Measurements from ENCODE around the gene PGLYRP4. TPM values are rescaled to one million over a fixed set of nuclear protein-coding genes. Genes with fewer than 3 reads are reported as not detected.

PGLYRP4 gene
- total and polyA plus RNA-seq, 2 donors, result 0.10 TPM; not detected in 1

DNA sequence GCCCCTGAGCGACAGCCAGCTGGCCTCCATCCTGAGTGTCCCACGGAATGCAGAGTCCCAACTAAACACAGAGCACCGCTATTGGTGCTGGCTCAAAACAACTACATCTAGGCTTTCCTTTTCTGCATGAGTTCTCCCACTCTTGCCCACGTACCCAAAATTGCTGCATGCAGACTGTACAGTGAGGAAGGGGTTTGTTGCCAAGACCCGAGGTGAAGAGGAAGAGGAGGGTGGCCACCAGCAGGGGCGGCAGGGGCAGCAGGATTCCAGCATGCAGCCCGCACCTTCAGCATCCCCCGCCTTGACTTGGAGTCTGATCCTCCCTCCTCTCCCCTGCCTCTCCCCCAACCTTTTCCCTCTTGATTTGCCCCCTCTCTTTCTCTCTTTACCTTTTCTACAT is 17.1 kb upstream of the PGLYRP4 start:
- Histone ChIP-seq H3K4me1 (ENCODE audit: insufficient read depth) (no peaks in the 10 kb centered on the region), H3K36me3 (ENCODE audit: insufficient read depth) (no peaks in the 10 kb centered on the region), H3K27ac (ENCODE audit: low read depth) (no peak overlapping the region), H3K4me3 (ENCODE audit: low read depth, low read length) (no peak overlapping the region)
- WGBS, result 55% methylated on average over 8 of the region's 8 CpGs
- DNase-seq (ENCODE audit: extremely low spot score), result no peak

GRCh38 chr1:153364766-153365666 is 16.4 kb upstream of the PGLYRP4 start:
- no peak for DNase-seq (ENCODE audit: extremely low spot score)
- no peak overlapping the region for H3K4me3 ChIP-seq (ENCODE audit: low read depth, low read length)
- no peak overlapping the region for H3K27ac ChIP-seq (ENCODE audit: low read depth)
- H3K36me3 ChIP-seq (ENCODE audit: insufficient read depth), result no peaks in the 10 kb centered on the region
- H3K4me1 ChIP-seq (ENCODE audit: insufficient read depth), result no peaks in the 10 kb centered on the region
- 77% methylated on average over 12 of the region's 12 CpGs for WGBS

- H3K4me1 ChIP-seq (ENCODE audit: insufficient read depth), result no peaks in the 10 kb centered on the region
- H3K27ac ChIP-seq (ENCODE audit: low read depth), result no peak overlapping the region
- H3K4me3 ChIP-seq (ENCODE audit: low read depth, low read length), result no peak overlapping the region
- DNase-seq (ENCODE audit: extremely low spot score), result no peak
- no peaks in the 10 kb centered on the region for H3K36me3 ChIP-seq (ENCODE audit: insufficient read depth)
These were observed 15.5 kb upstream of the PGLYRP4 start for GRCh38 chr1:153364156-153364555.

- Histone ChIP-seq H3K36me3 (ENCODE audit: insufficient read depth) (no peaks in the 10 kb centered on the region), H3K4me1 (ENCODE audit: insufficient read depth) (no peaks in the 10 kb centered on the region), H3K27ac (ENCODE audit: low read depth) (no peak overlapping the region), H3K4me3 (ENCODE audit: low read depth, low read length) (no peak overlapping the region)
- DNase-seq (ENCODE audit: extremely low spot score), result no peak
- 69% methylated on average over 3 of the region's 3 CpGs for WGBS
These were observed 15.0 kb upstream of the PGLYRP4 start for GRCh38 chr1:153363641-153364040.

DNA sequence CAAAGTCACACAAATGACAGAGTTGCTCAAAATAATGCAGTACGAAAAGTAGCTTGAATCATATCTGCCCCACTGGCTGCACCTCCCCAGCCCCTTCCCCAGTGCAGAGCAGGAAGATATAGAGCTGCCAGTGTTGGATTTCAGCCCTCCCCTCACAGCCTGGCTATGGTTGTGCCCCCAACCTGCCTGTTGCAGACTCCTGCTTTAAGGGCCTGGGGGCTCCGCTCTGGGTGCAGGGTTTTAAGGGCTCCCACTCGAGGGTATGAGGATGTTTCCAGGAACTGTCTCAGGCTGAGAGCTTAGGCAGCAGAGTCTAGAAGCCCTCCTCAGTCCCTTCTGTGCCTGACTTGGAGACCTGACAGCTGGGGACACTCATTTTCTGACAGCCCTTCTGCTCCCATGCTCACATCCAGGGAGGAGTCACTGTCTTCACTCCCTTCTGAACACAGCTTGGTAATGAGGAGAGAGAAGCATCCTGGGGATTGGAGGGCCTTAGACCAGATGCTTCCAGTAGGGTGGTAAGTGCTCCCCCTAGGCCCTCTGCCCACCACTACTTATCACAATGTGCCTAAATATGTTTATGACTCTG is 13.6 kb upstream of the PGLYRP4 start:
- no peak for DNase-seq (ENCODE audit: extremely low spot score)
- Histone ChIP-seq H3K4me3 (ENCODE audit: low read depth, low read length) (no peak overlapping the region), H3K27ac (ENCODE audit: low read depth) (no peak overlapping the region), H3K36me3 (ENCODE audit: insufficient read depth) (no peaks in the 10 kb centered on the region), H3K4me1 (ENCODE audit: insufficient read depth) (no peaks in the 10 kb centered on the region)
- WGBS, result 77% methylated on average over 3 of the region's 3 CpGs

DNA sequence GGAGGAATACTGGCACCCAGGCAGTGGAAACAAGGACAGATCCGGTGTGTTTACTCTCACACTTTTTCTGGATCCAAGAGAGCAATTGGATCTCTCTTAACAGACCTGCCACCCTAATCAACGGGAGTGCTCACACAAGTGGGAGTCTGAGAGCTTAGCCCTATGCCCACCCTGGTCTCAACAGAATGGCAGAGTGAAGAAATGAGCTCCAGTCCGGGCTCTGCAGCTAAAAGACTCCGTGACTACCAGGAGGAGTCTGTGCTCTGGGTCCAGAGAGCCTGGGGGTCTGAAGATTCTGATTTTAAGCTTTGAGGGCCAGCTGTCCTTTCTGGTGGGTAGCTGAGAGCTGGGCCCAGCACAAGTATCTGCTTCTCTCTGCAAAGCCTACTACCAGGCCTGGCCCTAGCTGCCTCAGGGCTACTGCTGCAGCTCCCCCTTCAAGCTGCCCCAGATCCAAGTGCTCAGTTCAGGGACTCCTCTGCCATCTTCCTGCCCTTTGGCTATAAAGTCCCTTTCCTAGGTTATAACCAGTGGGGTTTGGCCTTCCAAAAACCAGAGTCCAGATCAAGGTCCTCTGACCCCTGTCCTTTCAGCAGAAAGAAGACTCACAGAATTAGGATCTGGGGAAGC is 13.0 kb upstream of the PGLYRP4 start:
- DNase-seq (ENCODE audit: extremely low spot score), result no peak
- 82% methylated on average over 4 of the region's 4 CpGs for WGBS
- H3K4me1 ChIP-seq (ENCODE audit: insufficient read depth), result no peaks in the 10 kb centered on the region
- H3K4me3 ChIP-seq (ENCODE audit: low read depth, low read length), result no peak overlapping the region
- no peak overlapping the region for H3K27ac ChIP-seq (ENCODE audit: low read depth)
- H3K36me3 ChIP-seq (ENCODE audit: insufficient read depth), result no peaks in the 10 kb centered on the region

GRCh38 chr1:153360592-153361479 is 12.2 kb upstream of the PGLYRP4 start:
- DNase-seq (ENCODE audit: extremely low spot score), result no peak
- no peaks in the 10 kb centered on the region for H3K4me1 ChIP-seq (ENCODE audit: insufficient read depth)
- no peak overlapping the region for H3K27ac ChIP-seq (ENCODE audit: low read depth)
- no peaks in the 10 kb centered on the region for H3K36me3 ChIP-seq (ENCODE audit: insufficient read depth)
- H3K4me3 ChIP-seq (ENCODE audit: low read depth, low read length), result no peak overlapping the region
- 93% methylated on average over 11 of the region's 11 CpGs for WGBS

- no peak overlapping the region for H3K4me3 ChIP-seq (ENCODE audit: low read depth, low read length)
- WGBS, result 88% methylated on average over 2 of the region's 2 CpGs
- no peak overlapping the region for H3K27ac ChIP-seq (ENCODE audit: low read depth)
- H3K36me3 ChIP-seq (ENCODE audit: insufficient read depth), result no peaks in the 10 kb centered on the region
- H3K4me1 ChIP-seq (ENCODE audit: insufficient read depth), result no peaks in the 10 kb centered on the region
- no peak for DNase-seq (ENCODE audit: extremely low spot score)
These were observed 11.5 kb upstream of the PGLYRP4 start for GRCh38 chr1:153360190-153360589.

- no peak overlapping the region for H3K27ac ChIP-seq (ENCODE audit: low read depth)
- DNase-seq (ENCODE audit: extremely low spot score), result no peak
- H3K4me3 ChIP-seq (ENCODE audit: low read depth, low read length), result no peak overlapping the region
- no peaks in the 10 kb centered on the region for H3K4me1 ChIP-seq (ENCODE audit: insufficient read depth)
- H3K36me3 ChIP-seq (ENCODE audit: insufficient read depth), result no peaks in the 10 kb centered on the region
- WGBS, result 92% methylated on average over 6 of the region's 6 CpGs
These were observed 10.6 kb upstream of the PGLYRP4 start for GRCh38 chr1:153359241-153359640.

GRCh38 chr1:153358691-153358975 is 10.0 kb upstream of the PGLYRP4 start:
- WGBS, result 92% methylated on average over 3 of the region's 3 CpGs
- no peak overlapping the region for H3K27ac ChIP-seq (ENCODE audit: low read depth)
- no peak for DNase-seq (ENCODE audit: extremely low spot score)
- H3K4me1 ChIP-seq (ENCODE audit: insufficient read depth), result no peaks in the 10 kb centered on the region
- no peaks in the 10 kb centered on the region for H3K36me3 ChIP-seq (ENCODE audit: insufficient read depth)
- no peak overlapping the region for H3K4me3 ChIP-seq (ENCODE audit: low read depth, low read length)

- H3K4me3 ChIP-seq (ENCODE audit: low read depth, low read length), result no peak within 1 kb of the TSS
- DNase-seq (ENCODE audit: extremely low spot score), result no peak
These were observed 9.4 kb upstream of the PGLYRP4 start, which contains the start of gene S100A9 for GRCh38 chr1:153357853-153358690. S100A9 (plus strand) TSS chr1:153357854; CDS start chr1:153358284, 430 bp downstream.

DNA sequence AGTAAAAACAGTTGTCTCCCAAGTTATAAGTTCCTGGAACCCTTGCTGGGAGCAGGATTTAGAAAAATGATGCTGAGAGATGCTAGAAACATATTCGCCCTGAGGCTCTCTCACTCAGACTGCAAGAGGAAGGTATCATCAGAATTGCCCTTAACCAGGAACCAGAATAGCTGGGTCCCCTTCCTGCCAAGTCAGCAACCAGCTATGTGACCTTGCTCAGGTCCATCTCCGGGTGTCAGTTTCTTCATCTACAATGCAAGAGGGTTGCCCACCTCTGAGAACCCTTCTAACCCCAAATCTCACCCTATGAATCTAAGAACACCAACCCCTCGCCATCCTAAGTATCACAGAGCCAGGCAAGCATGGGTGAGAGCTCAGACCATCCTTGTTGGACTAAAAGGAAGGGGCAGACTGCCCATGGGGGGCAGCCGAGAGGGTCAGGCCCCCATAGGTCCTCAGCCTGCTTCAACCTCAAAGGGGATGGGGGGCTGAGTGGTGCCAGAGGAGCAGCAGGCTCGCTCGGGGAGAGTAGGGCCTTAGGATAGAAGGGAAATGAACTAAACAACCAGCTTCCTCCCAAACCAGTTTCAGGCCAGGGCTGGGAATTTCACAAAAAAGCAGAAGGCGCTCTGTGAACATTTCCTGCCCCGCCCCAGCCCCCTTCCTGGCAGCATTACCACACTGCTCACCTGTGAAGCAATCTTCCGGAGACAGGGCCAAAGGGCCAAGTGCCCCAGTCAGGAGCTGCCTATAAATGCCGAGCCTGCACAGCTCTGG is 8.6 kb upstream of the PGLYRP4 start:
- no peak for DNase-seq (ENCODE audit: extremely low spot score)
- 69% methylated on average over 10 of the region's 10 CpGs for WGBS
- H3K36me3 ChIP-seq (ENCODE audit: insufficient read depth), result no peaks in the 10 kb centered on the region
- no peak overlapping the region for H3K27ac ChIP-seq (ENCODE audit: low read depth)
- no peak overlapping the region for H3K4me3 ChIP-seq (ENCODE audit: low read depth, low read length)
- H3K4me1 ChIP-seq (ENCODE audit: insufficient read depth), result no peaks in the 10 kb centered on the region

More at GRCh38 chr1:153357853-153358690, 9.4 kb upstream of the PGLYRP4 start, which contains the start of gene S100A9:
- Histone ChIP-seq H3K4me1 (ENCODE audit: insufficient read depth) (no peaks in the 10 kb centered on the region), H3K36me3 (ENCODE audit: insufficient read depth) (no peaks in the 10 kb centered on the region), H3K27ac (ENCODE audit: low read depth) (no peak within 1 kb of the TSS)
- WGBS, result 79% methylated on average over 11 of the region's 11 CpGs
